Left ventricle myocardium inferior (tissue), 1 donor: ENCODE results near the gene URI1. TPM values are rescaled to one million over a fixed set of nuclear protein-coding genes. Genes with fewer than 3 reads are reported as not detected.

Experiments used
- DNase-seq: peaks from one replicate; pipeline ENCODE4 v3.0.0-alpha.2; 2020
- H3K27ac ChIP-seq: fragments of 200-600 bp; replicated peaks from 2 replicates; pipeline ENCODE4 v1.8.0; 2021
- H3K27me3 ChIP-seq: fragments of 200-600 bp; 2 replicates; pipeline ENCODE4 v1.8.0; 2021; ENCODE audit warnings: low read depth
- H3K36me3 ChIP-seq: fragments of 200-600 bp; 2 replicates; pipeline ENCODE4 v1.8.0; 2021
- H3K4me1 ChIP-seq: fragments of 200-600 bp; 2 replicates; pipeline ENCODE4 v1.8.0; 2021
- H3K4me3 ChIP-seq: fragments of 200-600 bp; 2 replicates; pipeline ENCODE4 v1.8.0; 2021; ENCODE audit warnings: mild to moderate bottlenecking, moderate library complexity
- H3K9me3 ChIP-seq: fragments of 200-600 bp; replicated peaks from 2 replicates; pipeline ENCODE4 v1.8.0; 2021
- intact Hi-C: fragments of 100-400 bp; cut with micrococcal nuclease; formaldehyde crosslinking; loops from one replicate; pipeline ENCODE4 v1.11.0; 2022
- total RNA-seq: library from RNA; stranded (reverse); fragmentation: NEBNext Ultra II Directional; extraction: Animal tissue kit (Norgen Biotek cat#: 25700); gene quantifications from one replicate; pipeline ENCODE4 v1.2.1, GENCODE V29; 2021
- TF ChIP-seq, protein P1 (sequence below): fragments of 200-600 bp; IDR thresholded peaks from 2 replicates; pipeline ENCODE4 v1.8.0; 2021; ENCODE audit warnings: antibody characterized with exemption, mild to moderate bottlenecking, borderline replicate concordance
- donor health status: DM: no; HTN: yes; CAD: no; lungs with severe emphysema.

Gene URI1
- total RNA-seq, 1 donor from 2014 or later: 43.0 TPM

DNA sequence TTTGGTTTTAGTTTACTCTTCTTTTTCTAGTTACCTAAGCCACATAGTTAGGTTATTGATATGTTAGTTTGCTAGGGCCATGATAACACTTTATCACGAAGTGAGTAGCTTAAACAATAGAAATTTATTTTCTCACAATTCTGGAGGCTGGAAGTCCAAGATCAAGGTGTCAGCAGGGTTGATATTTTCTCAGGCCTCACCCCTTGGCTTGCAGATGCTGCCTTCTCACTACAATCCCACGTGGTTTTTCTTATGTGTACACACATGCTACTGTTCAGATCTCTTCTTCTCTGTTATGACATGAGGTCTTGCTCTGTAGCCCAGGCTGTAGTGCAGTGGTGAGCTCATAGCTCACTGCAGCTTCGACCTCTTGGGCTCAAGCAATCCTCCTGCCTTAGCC, 7.8 kb upstream of the URI1 start:
- Histone ChIP-seq H3K4me3 (no peak overlapping the region), H3K27ac (no peak overlapping the region)
- intact Hi-C loops: no loop called here

DNA sequence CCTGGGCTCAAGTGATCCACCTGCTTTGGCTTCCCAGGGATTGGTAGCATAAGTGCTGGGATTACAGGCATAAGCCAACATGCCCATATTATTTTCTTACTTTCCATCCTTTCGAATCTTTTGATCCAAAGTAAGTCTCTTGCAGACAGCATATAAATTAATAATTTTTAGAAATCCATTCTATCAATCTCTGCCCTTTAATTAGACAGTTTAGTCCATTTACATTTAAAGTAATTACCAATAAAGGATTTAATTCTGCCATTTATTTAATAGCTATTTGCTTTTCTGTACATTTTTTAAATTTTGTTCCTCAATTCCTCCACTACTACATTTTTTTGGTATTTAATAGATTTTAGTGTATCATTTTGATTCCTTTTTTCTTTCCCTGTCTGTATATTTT, 7.3 kb upstream of the URI1 start:
- H3K4me1 ChIP-seq: no peaks in the 10 kb centered on the region
- H3K9me3 ChIP-seq: peaks cover 33% of the 10 kb centered on the region
- DNase-seq: no peak
- TF ChIP-seq, protein P1, sequence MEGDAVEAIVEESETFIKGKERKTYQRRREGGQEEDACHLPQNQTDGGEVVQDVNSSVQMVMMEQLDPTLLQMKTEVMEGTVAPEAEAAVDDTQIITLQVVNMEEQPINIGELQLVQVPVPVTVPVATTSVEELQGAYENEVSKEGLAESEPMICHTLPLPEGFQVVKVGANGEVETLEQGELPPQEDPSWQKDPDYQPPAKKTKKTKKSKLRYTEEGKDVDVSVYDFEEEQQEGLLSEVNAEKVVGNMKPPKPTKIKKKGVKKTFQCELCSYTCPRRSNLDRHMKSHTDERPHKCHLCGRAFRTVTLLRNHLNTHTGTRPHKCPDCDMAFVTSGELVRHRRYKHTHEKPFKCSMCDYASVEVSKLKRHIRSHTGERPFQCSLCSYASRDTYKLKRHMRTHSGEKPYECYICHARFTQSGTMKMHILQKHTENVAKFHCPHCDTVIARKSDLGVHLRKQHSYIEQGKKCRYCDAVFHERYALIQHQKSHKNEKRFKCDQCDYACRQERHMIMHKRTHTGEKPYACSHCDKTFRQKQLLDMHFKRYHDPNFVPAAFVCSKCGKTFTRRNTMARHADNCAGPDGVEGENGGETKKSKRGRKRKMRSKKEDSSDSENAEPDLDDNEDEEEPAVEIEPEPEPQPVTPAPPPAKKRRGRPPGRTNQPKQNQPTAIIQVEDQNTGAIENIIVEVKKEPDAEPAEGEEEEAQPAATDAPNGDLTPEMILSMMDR: no peak
- H3K27ac ChIP-seq: no peak overlapping the region
- H3K36me3 ChIP-seq: no peaks in the 10 kb centered on the region
- intact Hi-C loops: no loop called here
- no peak overlapping the region for H3K4me3 ChIP-seq
- H3K27me3 ChIP-seq: peaks cover 12% of the 10 kb centered on the region

More for the DNA sequence above, 7.8 kb upstream of the URI1 start:
- peaks cover 33% of the 10 kb centered on the region for H3K9me3 ChIP-seq
- H3K36me3 ChIP-seq: no peaks in the 10 kb centered on the region
- no peaks in the 10 kb centered on the region for H3K4me1 ChIP-seq
- H3K27me3 ChIP-seq: peaks cover 13% of the 10 kb centered on the region
- no peak for DNase-seq
- TF ChIP-seq, protein P1: no peak

DNA sequence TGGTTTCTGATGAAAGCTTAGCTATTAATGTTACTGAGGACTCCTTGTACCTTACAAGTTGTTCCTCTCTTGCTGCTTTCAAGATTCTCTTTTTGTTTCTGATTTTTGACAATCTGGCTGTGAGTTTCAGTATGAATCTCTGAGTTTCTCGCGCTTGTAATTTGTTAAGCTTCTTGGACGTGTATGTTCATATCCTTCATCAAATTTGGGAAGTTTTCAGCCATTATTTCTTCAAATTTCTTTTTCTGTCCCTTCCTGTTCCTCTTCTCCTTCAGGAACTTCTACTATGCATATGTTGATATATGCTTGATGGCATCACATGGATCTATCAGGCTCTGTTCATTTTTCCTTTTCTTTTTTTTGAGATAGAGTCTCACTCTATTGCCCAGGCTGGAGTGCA, 5.6 kb upstream of the URI1 start:
- intact Hi-C loops: no loop called here
- Histone ChIP-seq H3K9me3 (peaks cover 33% of the 10 kb centered on the region), H3K36me3 (no peaks in the 10 kb centered on the region), H3K27ac (no peak overlapping the region), H3K4me1 (peaks cover 3% of the 10 kb centered on the region), H3K4me3 (no peak overlapping the region), H3K27me3 (peaks cover 10% of the 10 kb centered on the region)
- DNase-seq: no peak
- TF ChIP-seq, protein P1: no peak

DNA sequence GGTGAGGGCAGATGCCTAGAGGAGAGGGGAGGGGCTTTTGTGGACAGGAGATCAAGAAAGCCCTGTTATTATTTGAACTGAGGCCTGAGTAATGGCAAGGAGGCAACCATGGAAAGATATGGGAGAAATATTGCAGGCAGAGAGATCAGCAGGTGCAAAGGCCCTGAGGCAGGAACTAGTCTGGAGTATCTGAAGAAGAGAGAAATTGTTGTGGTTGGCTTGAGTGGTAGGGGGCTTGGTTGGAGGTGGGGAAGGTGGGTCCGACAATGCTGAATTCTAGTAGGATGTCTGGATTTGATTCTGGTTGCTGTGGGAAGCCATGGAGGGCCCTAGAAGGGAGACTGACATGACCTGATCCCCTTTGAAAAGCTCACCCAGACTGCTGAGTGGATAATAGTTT, 2.4 kb upstream of the URI1 start:
- no peak for DNase-seq
- H3K27ac ChIP-seq: no peak overlapping the region
- TF ChIP-seq, protein P1: no peak
- H3K36me3 ChIP-seq: no peaks in the 10 kb centered on the region
- peaks cover 10% of the 10 kb centered on the region for H3K27me3 ChIP-seq
- intact Hi-C loops: no loop called here
- peaks cover 30% of the 10 kb centered on the region for H3K4me1 ChIP-seq
- peaks cover 27% of the 10 kb centered on the region for H3K9me3 ChIP-seq
- H3K4me3 ChIP-seq: no peak overlapping the region

DNA sequence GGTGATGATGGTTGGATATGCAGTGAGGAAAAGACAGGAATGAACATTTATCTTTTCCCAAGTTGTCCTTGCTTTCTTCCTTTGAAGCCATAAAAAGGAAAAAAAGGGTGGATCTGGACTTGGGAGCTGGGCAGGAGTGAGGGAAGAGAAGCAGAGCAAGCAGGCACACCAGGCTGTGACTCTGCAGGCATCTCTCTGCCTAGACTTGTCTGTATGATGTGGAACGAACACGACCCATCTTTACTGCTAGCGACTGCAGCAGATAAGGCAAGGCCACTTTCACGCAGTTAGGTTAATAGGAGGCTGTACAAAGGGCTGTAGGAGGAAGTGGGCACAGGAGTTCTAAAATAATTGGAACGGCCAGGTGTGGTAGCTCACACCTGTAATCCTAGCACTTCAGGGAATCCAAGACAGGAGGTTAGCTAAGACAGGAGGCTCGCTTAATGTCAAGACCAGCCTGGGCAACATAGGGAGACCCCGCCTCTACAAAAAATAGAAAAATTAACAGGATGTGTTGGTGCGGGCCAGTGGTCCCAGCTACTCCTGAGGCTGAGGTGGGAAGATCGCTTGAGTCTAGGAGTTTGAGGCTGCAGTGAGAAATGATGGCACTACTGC, 961 bp upstream of the URI1 start:
- H3K4me1 ChIP-seq: peaks cover 39% of the 10 kb centered on the region
- intact Hi-C loops: no loop called here

More for the DNA sequence above, 961 bp upstream of the URI1 start:
- no peak for DNase-seq
- Histone ChIP-seq H3K27me3 (peaks cover 10% of the 10 kb centered on the region), H3K4me3 (peak overlapping the region; percentile 95), H3K27ac (no peak overlapping the region), H3K36me3 (no peaks in the 10 kb centered on the region), H3K9me3 (peaks cover 14% of the 10 kb centered on the region)
- TF ChIP-seq, protein P1: no peak
